ENCODE measurements around the gene OR5K2.

GRCh38 chr3:98460220-98460619 lies 37.3 kb upstream of the OR5K2 start:
- TF ChIP-seq CTCF (IDR thresholded peaks at IDR 0.05) (no peak), POLR2A (IDR thresholded peaks at IDR 0.05) (no peak)
